C4-2B (cell line): Measurements from ENCODE around the gene ANKRD13A.

ENCODE experiments used
- H3K27ac ChIP-seq: fragments of 450-650 bp; 2 replicates; pipeline ENCODE4 v1.5.1; 2017
- ZFX ChIP-seq: fragments of 450-650 bp; IDR thresholded peaks from 2 replicates; pipeline ENCODE4 v1.6.1; 2017
- TF ChIP-seq, protein P1 (sequence below): fragments of 450-650 bp; conservative IDR thresholded peaks from 2 replicates; pipeline ENCODE4 v1.5.1; 2017; ENCODE audit warnings: mild to moderate bottlenecking

The ANKRD13A gene

DNA sequence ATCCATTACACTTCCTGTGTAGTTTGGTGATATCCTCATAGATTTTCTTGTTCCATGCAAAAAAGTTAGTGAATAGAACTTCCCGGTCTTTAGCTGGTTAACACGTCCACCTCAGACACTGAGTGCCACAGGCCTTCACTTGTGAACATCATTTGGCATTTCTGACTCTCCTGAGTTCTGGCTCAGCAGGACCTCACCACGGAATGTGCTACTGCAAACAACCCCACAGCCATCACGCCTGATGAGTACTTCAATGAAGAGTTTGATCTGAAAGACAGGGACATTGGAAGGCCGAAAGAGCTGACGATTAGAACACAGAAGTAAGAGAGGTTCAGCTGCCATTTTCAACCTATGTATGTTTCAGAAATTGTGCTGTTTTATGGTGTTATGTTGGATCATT is 29.1 kb downstream of the ANKRD13A start:
- no peak overlapping the region for H3K27ac ChIP-seq
- TF ChIP-seq, protein P1, sequence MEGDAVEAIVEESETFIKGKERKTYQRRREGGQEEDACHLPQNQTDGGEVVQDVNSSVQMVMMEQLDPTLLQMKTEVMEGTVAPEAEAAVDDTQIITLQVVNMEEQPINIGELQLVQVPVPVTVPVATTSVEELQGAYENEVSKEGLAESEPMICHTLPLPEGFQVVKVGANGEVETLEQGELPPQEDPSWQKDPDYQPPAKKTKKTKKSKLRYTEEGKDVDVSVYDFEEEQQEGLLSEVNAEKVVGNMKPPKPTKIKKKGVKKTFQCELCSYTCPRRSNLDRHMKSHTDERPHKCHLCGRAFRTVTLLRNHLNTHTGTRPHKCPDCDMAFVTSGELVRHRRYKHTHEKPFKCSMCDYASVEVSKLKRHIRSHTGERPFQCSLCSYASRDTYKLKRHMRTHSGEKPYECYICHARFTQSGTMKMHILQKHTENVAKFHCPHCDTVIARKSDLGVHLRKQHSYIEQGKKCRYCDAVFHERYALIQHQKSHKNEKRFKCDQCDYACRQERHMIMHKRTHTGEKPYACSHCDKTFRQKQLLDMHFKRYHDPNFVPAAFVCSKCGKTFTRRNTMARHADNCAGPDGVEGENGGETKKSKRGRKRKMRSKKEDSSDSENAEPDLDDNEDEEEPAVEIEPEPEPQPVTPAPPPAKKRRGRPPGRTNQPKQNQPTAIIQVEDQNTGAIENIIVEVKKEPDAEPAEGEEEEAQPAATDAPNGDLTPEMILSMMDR, result no peak
- TF ChIP-seq ZFX, result no peak

DNA sequence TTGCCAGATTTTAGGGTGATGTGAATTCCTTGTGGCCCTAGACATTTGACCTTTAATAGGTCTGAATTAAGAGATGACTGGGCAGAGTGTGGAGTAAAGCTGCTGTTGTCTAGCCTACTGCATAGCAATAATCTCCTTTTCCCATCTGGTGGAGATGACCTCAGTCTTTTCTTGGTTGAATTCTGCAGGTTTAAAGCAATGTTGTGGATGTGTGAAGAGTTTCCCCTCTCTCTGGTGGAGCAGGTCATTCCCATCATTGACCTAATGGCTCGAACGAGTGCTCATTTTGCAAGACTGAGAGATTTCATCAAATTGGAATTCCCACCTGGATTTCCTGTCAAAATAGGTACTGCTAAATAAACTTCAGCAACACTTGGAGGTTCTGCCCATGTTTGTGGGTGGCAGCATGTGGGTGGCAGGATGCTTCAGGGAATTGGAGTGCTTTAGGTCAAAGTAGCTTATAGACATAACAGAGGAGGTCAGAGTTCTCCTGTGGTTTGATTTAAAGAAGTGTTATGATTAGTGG is 30.1 kb downstream of the ANKRD13A start:
- no peak overlapping the region for H3K27ac ChIP-seq
- TF ChIP-seq, protein P1, result no peak
- TF ChIP-seq ZFX, result no peak

DNA sequence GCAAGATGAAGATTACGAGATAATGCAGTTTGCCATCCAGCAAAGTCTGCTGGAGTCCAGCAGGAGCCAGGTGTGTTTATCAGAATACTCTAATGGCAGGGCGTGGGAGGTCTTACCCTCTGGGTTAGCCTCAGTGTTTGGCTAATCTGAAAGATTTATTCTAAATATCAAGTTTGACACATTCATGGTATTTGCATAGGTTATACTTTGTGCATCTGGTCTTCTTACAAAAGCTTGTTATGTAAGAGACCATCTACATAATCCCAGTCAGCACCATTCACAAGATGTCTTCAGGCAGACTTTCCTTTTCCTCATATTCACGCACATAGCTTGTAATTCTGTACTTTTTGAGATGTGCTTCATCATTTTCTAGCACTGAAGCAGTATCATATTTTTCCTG is 34.7 kb downstream of the ANKRD13A start:
- H3K27ac ChIP-seq, result no peak overlapping the region
- TF ChIP-seq ZFX, result no peak
- TF ChIP-seq, protein P1, result no peak

DNA sequence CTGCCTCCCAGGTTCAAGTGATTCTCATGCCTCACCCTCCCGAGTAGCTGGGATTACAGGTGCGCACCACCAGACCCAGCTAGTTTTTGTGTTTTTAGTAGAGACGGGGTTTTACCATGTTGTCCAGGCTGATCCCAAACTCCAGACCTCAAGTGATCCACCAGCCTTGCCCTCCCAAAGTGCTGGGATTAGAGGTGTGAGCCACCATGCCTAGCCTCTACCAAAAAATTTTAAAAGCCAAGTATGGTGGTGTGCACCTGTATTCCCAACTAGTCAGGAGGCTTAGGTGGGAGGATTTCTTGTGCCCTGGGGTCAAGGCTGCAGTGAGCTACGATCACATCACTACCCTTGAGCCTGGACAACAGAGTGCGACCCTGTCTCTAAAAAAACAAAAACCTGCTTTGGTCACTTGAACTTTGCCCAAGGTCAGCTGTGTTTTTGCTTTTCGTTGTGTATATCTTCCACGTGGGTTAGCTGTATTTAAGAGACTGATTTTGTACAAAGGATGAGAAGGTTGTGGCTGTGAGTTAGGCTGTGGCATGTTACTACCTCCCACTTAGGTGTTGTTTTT is 36.4 kb downstream of the ANKRD13A start:
- no peak overlapping the region for H3K27ac ChIP-seq
- no peak for TF ChIP-seq ZFX
- TF ChIP-seq, protein P1, result no peak

DNA sequence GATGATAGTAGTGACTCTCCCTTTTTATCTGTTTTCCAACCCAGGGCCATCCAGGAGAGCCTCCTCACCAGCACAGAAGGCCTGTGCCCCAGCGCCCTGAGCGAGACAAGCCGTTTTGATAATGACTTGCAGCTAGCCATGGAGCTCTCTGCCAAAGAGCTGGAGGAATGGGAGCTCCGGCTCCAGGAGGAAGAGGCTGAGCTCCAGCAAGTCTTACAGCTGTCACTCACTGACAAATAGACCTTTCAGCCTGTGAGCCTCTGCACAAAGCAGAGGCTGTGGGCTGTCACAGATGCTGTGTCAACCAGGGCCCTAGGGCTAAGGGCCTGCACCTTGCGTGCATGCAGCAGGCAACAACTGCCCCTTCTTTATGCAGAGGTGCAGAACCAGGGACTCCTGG is 38.1 kb downstream of the ANKRD13A start:
- H3K27ac ChIP-seq, result no peak overlapping the region
- TF ChIP-seq ZFX, result no peak
- TF ChIP-seq, protein P1, result no peak

DNA sequence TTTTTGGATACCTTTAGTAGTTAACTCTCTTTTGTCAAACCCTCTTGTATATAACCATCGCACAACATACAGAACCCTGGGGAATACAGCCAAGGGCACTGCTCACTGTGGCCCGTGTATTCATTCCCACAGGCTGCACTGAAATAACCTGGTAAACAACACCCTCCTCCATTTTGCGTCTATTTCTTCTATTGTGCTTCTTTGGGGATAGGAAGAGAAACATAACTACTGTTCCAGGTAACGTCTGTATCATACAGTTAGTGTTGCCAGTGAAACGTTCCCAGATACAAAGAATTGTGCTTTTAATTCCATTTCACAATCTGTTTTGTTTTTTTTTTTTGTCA is 39.5 kb downstream of the ANKRD13A start:
- TF ChIP-seq, protein P1, result no peak
- TF ChIP-seq ZFX, result no peak
- H3K27ac ChIP-seq, result peak overlapping the region; percentile 75; the same call in 1 of the 2 replicates

DNA sequence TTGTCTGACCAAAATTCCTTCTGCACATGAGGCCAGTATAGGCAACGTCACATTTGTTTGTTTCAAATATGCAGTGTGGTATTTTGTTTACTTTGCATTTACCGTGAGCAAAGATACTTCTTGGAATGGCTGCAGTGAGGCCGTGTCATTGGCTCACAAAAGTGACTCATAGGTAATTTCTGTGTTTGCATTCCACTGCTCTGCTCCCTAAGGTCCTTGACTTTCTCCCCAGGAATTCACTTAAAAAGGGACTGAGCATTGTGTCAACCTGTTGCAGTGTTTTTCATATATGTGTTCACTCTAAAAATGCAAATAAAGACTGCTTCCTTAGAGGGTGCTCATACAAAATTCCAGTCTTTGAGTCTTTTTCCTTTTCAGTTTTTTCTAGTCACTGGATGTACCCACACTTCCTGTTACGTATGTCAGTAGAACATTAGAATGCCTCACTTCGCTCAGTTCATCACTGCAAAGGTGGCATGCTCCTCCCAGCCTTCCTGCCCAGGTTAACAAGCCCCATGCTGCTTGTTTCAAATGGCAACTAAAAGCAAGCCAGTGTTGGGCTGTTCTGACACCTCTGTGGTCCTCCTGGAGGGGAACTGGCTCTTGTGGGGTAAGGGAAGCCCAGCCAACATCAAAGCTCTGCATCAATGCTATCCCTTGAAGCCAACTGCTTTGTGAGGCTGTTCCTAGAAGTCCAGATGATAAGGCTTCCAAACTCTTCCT is 40.0 kb downstream of the ANKRD13A start:
- H3K27ac ChIP-seq, result peak overlapping the region; percentile 75
- no peak for TF ChIP-seq ZFX
- TF ChIP-seq, protein P1, result no peak
